K562 (cell line): ENCODE measurements around the gene AKAP7. TPM values are rescaled to one million over a fixed set of nuclear protein-coding genes. Genes with fewer than 3 reads are reported as not detected.
A peak's percentile ranks its signal among the peaks of the same experiment; 100 is the strongest.

Experiments
- ATAC-seq: fragments of 200-7000 bp; cut with Tn5 transposase; 3 replicates; pipeline ENCODE4 v1.9.1; 2020; ENCODE audit warnings: moderate library complexity
- Bru-seq: library from RNA; stranded (reverse); fragments of 400-500 nt; gene quantifications from one replicate; lab custom pipeline; 2021; lab: Mats Ljungman, UMichigan
- BruChase-seq, 2 experiments: library from RNA; stranded (reverse); fragments of 400-500 nt; gene quantifications; one replicate each; lab custom pipeline; 2021; lab: Mats Ljungman, UMichigan
- BruUV-seq: library from RNA; stranded (reverse); fragments of 400-500 nt; replicated peaks from 2 replicates; lab custom pipeline; 2021; lab: Mats Ljungman, UMichigan
- CTCF ChIA-PET: fragments of 300-600 bp; formaldehyde crosslinking; extraction: SDS; loops from one replicate; lab custom pipeline; 2021; ENCODE audit warnings: low intra/inter-chr PET ratio; lab: Yijun Ruan, JAX
- POLR2A ChIA-PET: fragments of 300-600, 350-650 bp; sonication (Branson Sonifier 250); formaldehyde crosslinking; extraction: SDS; loops from one replicate; lab custom pipeline; 2021; ENCODE audit warnings: antibody characterized with exemption, inconsistent platforms; lab: Yijun Ruan, JAX
- DNase-seq, 4 experiments: peaks; one replicate each; pipeline versions ENCODE4 v3.0.0 to v3.0.0-alpha.2; 2011 to 2018; ENCODE audit warnings: low spot score in 3 of 4, mixed read lengths in 3 of 4; ENCODE audit errors: extremely low read depth in 1 of 4
- FAIRE-seq: peaks from 2 replicates; lab custom pipeline; 2011; peaks lifted over from hg19 to GRCh38; lab: Jason Lieb, UNC
- H2AFZ ChIP-seq: 2 replicates; pipeline ENCODE4 v1.6.0; 2011; ENCODE audit warnings: low read depth, low read length, control low read depth, inconsistent platforms
- H3K27ac ChIP-seq: fragments of 200-600 bp; 3 replicates; pipeline ENCODE4 v1.8.0; 2011; ENCODE audit warnings: low read depth, mild to moderate bottlenecking, control low read depth, inconsistent platforms, low read length, moderate library complexity, mixed read lengths; ENCODE audit errors: extremely low read depth
- H3K27me3 ChIP-seq, 2 experiments: fragments of 300-600 bp in 1 of 2; 2 replicates in 1 of 2; 3 replicates in 1 of 2; pipeline versions ENCODE4 v1.6.0 to v1.8.0; 2011; ENCODE audit warnings: inconsistent platforms in 2 of 2, low read length in 2 of 2, mild to moderate bottlenecking in 1 of 2, mixed read lengths in 1 of 2, moderate library complexity in 1 of 2; ENCODE audit not compliant: control insufficient read depth in 2 of 2, insufficient read depth in 2 of 2
- H3K36me3 ChIP-seq: fragments of 300-600 bp; 3 replicates; pipeline ENCODE4 v1.8.0; 2011; ENCODE audit warnings: mild to moderate bottlenecking, low read length, inconsistent platforms; ENCODE audit not compliant: control insufficient read depth, insufficient read depth
- H3K4me1 ChIP-seq, 2 experiments: fragments of 200-600 bp in 1 of 2; replicated peaks in 1 of 2; 2 replicates in 1 of 2; 3 replicates in 1 of 2; pipeline versions ENCODE4 v1.5.1 to v1.8.0; 2011; ENCODE audit warnings: inconsistent platforms in 2 of 2, low read length in 2 of 2, mild to moderate bottlenecking in 1 of 2, mixed read lengths in 1 of 2, moderate library complexity in 1 of 2; ENCODE audit not compliant: control insufficient read depth in 2 of 2, insufficient read depth in 2 of 2
- H3K4me2 ChIP-seq: 2 replicates; pipeline ENCODE4 v1.6.1; 2011; ENCODE audit warnings: low read length, control low read depth, inconsistent platforms, mixed read lengths; ENCODE audit not compliant: insufficient read depth
- H3K4me3 ChIP-seq: fragments of 200-600 bp; sonication (generic), shearing (Covaris generic); 2 replicates; pipeline ENCODE4 v1.5.1; 2016; ENCODE audit warnings: control low read depth, inconsistent platforms
- H3K79me2 ChIP-seq: fragments of 200-600 bp; 3 replicates; pipeline ENCODE4 v1.8.0; 2011; ENCODE audit warnings: low read length, inconsistent platforms; ENCODE audit not compliant: control insufficient read depth, insufficient read depth
- H3K9ac ChIP-seq, 2 experiments: 2 replicates each; pipeline versions ENCODE4 v1.6.0 to v1.6.1; 2011; ENCODE audit warnings: low read depth in 2 of 2, low read length in 2 of 2, control low read depth in 1 of 2, inconsistent platforms in 1 of 2, mild to moderate bottlenecking in 1 of 2, mixed read lengths in 1 of 2; ENCODE audit not compliant: insufficient read depth in 1 of 2
- H3K9me1 ChIP-seq: one replicate; pipeline ENCODE4 v1.6.0; 2011; ENCODE audit warnings: inconsistent platforms, mild to moderate bottlenecking, low read length, moderate library complexity; ENCODE audit not compliant: control insufficient read depth, insufficient read depth
- H3K9me3 ChIP-seq: replicated peaks from 2 replicates; pipeline ENCODE4 v1.5.1; 2011; ENCODE audit warnings: low read depth, low read length, inconsistent platforms; ENCODE audit not compliant: control insufficient read depth, insufficient read depth
- H4K20me1 ChIP-seq: replicated peaks from 2 replicates; pipeline ENCODE4 v1.6.1; 2011; ENCODE audit warnings: low read length, inconsistent platforms, mixed read lengths; ENCODE audit not compliant: control insufficient read depth, insufficient read depth
- EZH2 ChIP-seq: IDR thresholded peaks from 2 replicates; pipeline ENCODE4 v1.6.1; 2012; ENCODE audit warnings: low read depth, mild to moderate bottlenecking, inconsistent platforms, low read length, borderline replicate concordance
- FOXA3 ChIP-seq, 2 experiments: fragments of 450-650 bp in 1 of 2; sonication (generic) in 1 of 2; formaldehyde crosslinking; IDR thresholded peaks in 1 of 2; conservative IDR thresholded peaks in 1 of 2; 2 replicates each; pipeline versions ENCODE4 v1.4.0 to v1.8.0; 2020 to 2022; ENCODE audit warnings: mild to moderate bottlenecking in 2 of 2, missing genetic modification reagents in 1 of 2
- GABPA ChIP-seq: fragments of 200-800 bp; sonication (Bioruptor generic); conservative IDR thresholded peaks from 2 replicates; pipeline ENCODE4 v1.6.1; 2016; ENCODE audit warnings: low read depth, missing genetic modification characterization, missing compliant biosample characterization
- HSF4 ChIP-seq: fragments of 250-450 bp; sonication (Bioruptor Pico); IDR thresholded peaks from 2 replicates; pipeline ENCODE4 v2.1.2; 2022; ENCODE audit warnings: mild to moderate bottlenecking, moderate library complexity, borderline replicate concordance
- NCOA1 ChIP-seq: fragments of 450-650 bp; IDR thresholded peaks from 2 replicates; pipeline ENCODE4 v1.6.1; 2016; ENCODE audit warnings: low read depth
- SMARCA4 ChIP-seq: fragments of 450-650 bp; IDR thresholded peaks from 2 replicates; pipeline ENCODE4 v1.6.1; 2016
- SREBF2 ChIP-seq: sonication (generic); formaldehyde crosslinking; IDR thresholded peaks from 2 replicates; pipeline ENCODE4 v1.4.0; 2020; ENCODE audit warnings: mild to moderate bottlenecking, missing genetic modification reagents
- TAF15 ChIP-seq: fragments of 200-400 bp; formaldehyde crosslinking; IDR thresholded peaks from 2 replicates; pipeline ENCODE4 v1.6.1; 2017; ENCODE audit warnings: mild to moderate bottlenecking, low read depth, low read length, moderate library complexity
- TARDBP ChIP-seq: fragments of 450-650 bp; IDR thresholded peaks from 2 replicates; pipeline ENCODE4 v1.6.1; 2016
- TBP ChIP-seq: optimal IDR thresholded peaks from 2 replicates; pipeline ENCODE3; 2011; ENCODE audit warnings: low read depth, low read length, improper control_type of control experiment
- XRCC3 ChIP-seq: fragments of 450-650 bp; IDR thresholded peaks from 2 replicates; pipeline ENCODE4 v1.6.1; 2017; ENCODE audit warnings: mild to moderate bottlenecking, moderate library complexity
- ZC3H4 ChIP-seq: sonication (generic); formaldehyde crosslinking; IDR thresholded peaks from 2 replicates; pipeline ENCODE4 v1.9.0; 2021; ENCODE audit warnings: missing genetic modification reagents, borderline replicate concordance
- WGBS: fragments of 100-300 bp; shearing (Covaris generic); methylation state at CpG from one replicate; pipeline ENCODE4 v1.1.6; 2016; ENCODE audit warnings: low coverage, mixed read lengths; ENCODE audit not compliant: insufficient coverage; ENCODE audit errors: missing lambda C conversion rate; 5-methylcytosine and 5-hydroxymethylcytosine counted together
- in situ Hi-C: fragments of 300-500 bp; cut with MboI; formaldehyde crosslinking; loops from 4 replicates; pipeline ENCODE4 v1.15.0; 2018; ENCODE audit warnings: inconsistent platforms, mixed read lengths
- intact Hi-C: fragments of 100-400 bp; cut with micrococcal nuclease; formaldehyde crosslinking; loops from 2 replicates; pipeline ENCODE4 v1.14.2; 2022
- long read RNA-seq, 3 experiments: library from polyadenylated mRNA in 2 of 3; library from RNA in 1 of 3; unstranded in 2 of 3; stranded (forward) in 1 of 3; transcript quantifications; one replicate each; pipeline ENCODE4 v2.0.0, GENCODE V29; 2019 to 2022
- polyA minus RNA-seq, 3 experiments: library from RNA; depleted of rRNA, polyadenylated mRNA; stranded (reverse); fragments of >200 nt; gene quantifications; 2 replicates each; pipeline ENCODE4 v1.2.3, GENCODE V29; 2011
- polyA plus RNA-seq, 8 experiments: library from polyadenylated mRNA; depleted of rRNA in 4 of 8; stranded (reverse) in 5 of 8; unstranded in 3 of 8; fragments of >200 nt; fragmentation: Nextera tagmentation in 2 of 8; fragmentation: Illumina TruSeq in 1 of 8; extraction: Ambion mirVana in 2 of 8; extraction: Trizol in 1 of 8; gene quantifications; 2 replicates each; pipeline versions ENCODE4 v1.2.1 to v1.2.3, GENCODE V29; 2011 to 2014; ENCODE audit warnings: inconsistent platforms in 1 of 8, missing spikeins in 1 of 8
- total RNA-seq, 7 experiments: library from RNA; depleted of rRNA in 6 of 7; stranded (reverse); fragments of >200 nt in 6 of 7; fragmentation: Illumina TruSeq in 2 of 7; extraction: Trizol in 2 of 7; gene quantifications; 2 replicates each; pipeline versions ENCODE4 v1.2.1 to v1.2.3, GENCODE V29; 2011 to 2021; ENCODE audit warnings: low replicate concordance in 1 of 7
- TF ChIP-seq, protein P1 (sequence below): sonication (generic); formaldehyde crosslinking; IDR thresholded peaks from 2 replicates; pipeline ENCODE4 v1.8.1; 2022; ENCODE audit warnings: missing genetic modification reagents
- TF ChIP-seq, protein P2 (sequence below): sonication (generic); formaldehyde crosslinking; IDR thresholded peaks from 2 replicates; pipeline ENCODE4 v1.8.0; 2022; ENCODE audit warnings: mild to moderate bottlenecking, missing genetic modification reagents

The AKAP7 gene
- total RNA-seq (2011; cell fraction: chromatin; rRNA removed; ENCODE audit: low replicate concordance) = 0.53 and 2.4 TPM in 2 replicates
- total RNA-seq (2011; cell fraction: nucleolus; rRNA removed) = 0.33 and 1.1 TPM in 2 replicates
- total RNA-seq (2011; cell fraction: nucleoplasm; rRNA removed) = 1.4 and 2.0 TPM in 2 replicates
- total RNA-seq (2014; rRNA removed) = 0.82 and 1.6 TPM in 2 replicates
- total RNA-seq (2014; rRNA removed; fragmentation: Illumina TruSeq; extraction: Trizol) = 2.0 and 2.5 TPM in 2 replicates
- total RNA-seq (2015; rRNA removed; fragmentation: Illumina TruSeq; extraction: Trizol) = 1.6 and 1.9 TPM in 2 replicates
- 1.2 and 1.6 TPM in 2 replicates for total RNA-seq (2021)
- 0.57 and 1.2 TPM in 2 replicates for polyA plus RNA-seq (2011; rRNA removed)
- 0.07 and 0.16 TPM in 2 replicates for polyA plus RNA-seq (2011; cell fraction: cytosol; rRNA removed)
- 0.20 and 0.28 TPM in 2 replicates for polyA plus RNA-seq (2011; cell fraction: nucleus; rRNA removed)
- 1.4 and 2.6 TPM in 2 replicates for polyA plus RNA-seq (2012)
- polyA plus RNA-seq (2014; fragmentation: Illumina TruSeq; extraction: Trizol) = 1.7 and 2.6 TPM in 2 replicates
- 1 to 10 TPM; 1.2 to 1.4 TPM for polyA plus RNA-seq (2014; fragmentation: Nextera tagmentation; extraction: Ambion mirVana)
- polyA plus RNA-seq (2014; rRNA removed) = 1.3 and 1.7 TPM in 2 replicates
- polyA minus RNA-seq (2011; rRNA and poly(A)+ RNA removed) = 0.46 and 1.2 TPM in 2 replicates
- 0.64 TPM in 1 of 2 replicates, not detected in the other for polyA minus RNA-seq (2011; cell fraction: cytosol; rRNA and poly(A)+ RNA removed)
- polyA minus RNA-seq (2011; cell fraction: nucleus; rRNA and poly(A)+ RNA removed) = 0.13 and 0.78 TPM in 2 replicates
- percentile 46 among the genes with signal in this experiment for Bru-seq, nascent RNA
- percentile 49 among the genes with signal in this experiment for BruChase-seq, experiment 1, labeled RNA remaining after a 2-hour chase
- percentile 47 among the genes with signal in this experiment for BruChase-seq, experiment 2, labeled RNA remaining after a 6-hour chase
- long read RNA-seq, experiment 1, partial matches to known transcripts = 0 of 8 reads
- long read RNA-seq, experiment 1, other reads (novel, unspliced or antisense) = 7 of 8 reads
- long read RNA-seq, experiment 2, partial matches to known transcripts = 0 of 2 reads
- long read RNA-seq, experiment 2, other reads (novel, unspliced or antisense) = 2 of 2 reads
- long read RNA-seq, experiment 3 = 0 reads

DNA sequence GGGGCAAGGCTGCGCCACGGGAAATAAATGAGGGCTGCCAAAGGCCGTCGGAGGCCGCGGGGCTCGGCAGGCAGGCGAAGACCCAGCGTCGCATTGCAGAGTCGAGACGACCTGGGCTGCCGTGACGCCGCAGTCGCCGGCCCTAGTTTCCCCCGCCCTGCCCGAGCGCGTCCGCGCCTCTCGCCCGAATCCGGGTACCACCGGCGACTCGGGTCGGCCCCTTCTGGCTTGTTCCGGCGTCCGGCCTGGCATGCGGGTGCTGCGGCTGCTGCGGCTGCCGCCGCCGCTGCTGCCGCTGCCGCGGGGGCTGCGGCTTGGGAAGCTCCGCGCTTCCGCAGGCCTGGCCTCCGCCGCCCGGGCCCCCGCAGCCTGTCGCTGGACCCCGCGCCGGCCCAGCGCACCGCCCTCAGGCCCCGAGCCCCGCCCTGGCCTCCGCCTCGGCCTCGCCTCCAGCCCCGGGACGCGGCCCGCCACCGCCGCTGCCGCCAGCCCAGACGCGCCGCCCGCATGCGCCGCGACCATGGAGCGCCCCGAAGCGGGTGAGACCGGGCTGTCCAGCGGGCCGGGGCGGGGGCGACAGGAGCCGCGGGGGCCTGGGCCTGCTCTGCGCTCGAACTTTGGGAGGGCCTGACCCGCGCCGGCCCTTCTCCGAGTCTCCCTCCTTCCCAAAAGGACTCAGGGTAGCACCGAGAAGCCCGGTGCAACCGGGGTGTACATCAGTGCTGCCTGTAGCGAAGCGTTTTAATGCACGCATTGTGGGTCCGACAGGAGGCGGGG lies at the start of gene AKAP7:
AKAP7 (plus strand) TSS at position 224 of the 777 bp plus-strand sequence; CDS start at position 521, 297 bp downstream.
- in situ Hi-C loops = no loop called here
- TF ChIP-seq SMARCA4 (no peak), HSF4 (CRISPR knock-in tag) (no peak), SREBF2 (CRISPR knock-in tag) (no peak), TAF15 (no peak), NCOA1 (no peak), ZC3H4 (no peak), GABPA (tag) (no peak), TARDBP (no peak), FOXA3 (CRISPR knock-in tag; conservative IDR thresholded peaks at IDR 0.05 in 1 of 2, IDR thresholded peaks at IDR 0.05 in 1 of 2) (no peak), XRCC3 (no peak), TBP (no peak), EZH2 (no peak)
- TF ChIP-seq, protein P1, sequence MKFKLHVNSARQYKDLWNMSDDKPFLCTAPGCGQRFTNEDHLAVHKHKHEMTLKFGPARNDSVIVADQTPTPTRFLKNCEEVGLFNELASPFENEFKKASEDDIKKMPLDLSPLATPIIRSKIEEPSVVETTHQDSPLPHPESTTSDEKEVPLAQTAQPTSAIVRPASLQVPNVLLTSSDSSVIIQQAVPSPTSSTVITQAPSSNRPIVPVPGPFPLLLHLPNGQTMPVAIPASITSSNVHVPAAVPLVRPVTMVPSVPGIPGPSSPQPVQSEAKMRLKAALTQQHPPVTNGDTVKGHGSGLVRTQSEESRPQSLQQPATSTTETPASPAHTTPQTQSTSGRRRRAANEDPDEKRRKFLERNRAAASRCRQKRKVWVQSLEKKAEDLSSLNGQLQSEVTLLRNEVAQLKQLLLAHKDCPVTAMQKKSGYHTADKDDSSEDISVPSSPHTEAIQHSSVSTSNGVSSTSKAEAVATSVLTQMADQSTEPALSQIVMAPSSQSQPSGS (CRISPR knock-in tag) = no peak
- TF ChIP-seq, protein P2, sequence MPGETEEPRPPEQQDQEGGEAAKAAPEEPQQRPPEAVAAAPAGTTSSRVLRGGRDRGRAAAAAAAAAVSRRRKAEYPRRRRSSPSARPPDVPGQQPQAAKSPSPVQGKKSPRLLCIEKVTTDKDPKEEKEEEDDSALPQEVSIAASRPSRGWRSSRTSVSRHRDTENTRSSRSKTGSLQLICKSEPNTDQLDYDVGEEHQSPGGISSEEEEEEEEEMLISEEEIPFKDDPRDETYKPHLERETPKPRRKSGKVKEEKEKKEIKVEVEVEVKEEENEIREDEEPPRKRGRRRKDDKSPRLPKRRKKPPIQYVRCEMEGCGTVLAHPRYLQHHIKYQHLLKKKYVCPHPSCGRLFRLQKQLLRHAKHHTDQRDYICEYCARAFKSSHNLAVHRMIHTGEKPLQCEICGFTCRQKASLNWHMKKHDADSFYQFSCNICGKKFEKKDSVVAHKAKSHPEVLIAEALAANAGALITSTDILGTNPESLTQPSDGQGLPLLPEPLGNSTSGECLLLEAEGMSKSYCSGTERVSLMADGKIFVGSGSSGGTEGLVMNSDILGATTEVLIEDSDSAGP (CRISPR knock-in tag) = no peak

More for the DNA sequence above, at the start of gene AKAP7:
- under 1% methylated on average over 45 of the region's 99 CpGs for whole genome bisulfite sequencing
- FAIRE-seq (no peak), ATAC-seq (peak; percentile 94), DNase-seq (peak; percentile 62 to 79 (median 74))
- Histone ChIP-seq H3K36me3 (no peaks in the 10 kb centered on the region), H3K27ac (peak within 1 kb of the TSS; percentile 52), H3K27me3 (peaks cover 9 to 23% of the 10 kb centered on the region in 2 experiments; a peak in 3 of 5 replicates), H3K9me1 (no peaks in the 10 kb centered on the region), H3K4me2 (peak within 1 kb of the TSS; percentile 72), H3K79me2 (no peaks in the 10 kb centered on the region), H3K4me3 (peak within 1 kb of the TSS; percentile 47), H4K20me1 (no peaks in the 10 kb centered on the region), H2AFZ (peak within 1 kb of the TSS; percentile 88), H3K4me1 (peaks cover 0 to 10% of the 10 kb centered on the region in 2 experiments; a peak in 2 of 5 replicates), H3K9me3 (no peaks in the 10 kb centered on the region), H3K9ac (peak within 1 kb of the TSS; percentile 47 to 89)
- POLR2A ChIA-PET = interaction anchor here (0.6 kb wide), 1 partner anchor 208 kb away, joined by 3 read pairs; no protein-coding TSS in a partner anchor
- BruUV-seq = no TSS peak
- CTCF ChIA-PET = no interaction called here
- intact Hi-C loops = no loop called here
